SK-N-SH treated with all-trans-retinoic acid at 6 μM for 48 hours (cell line): ENCODE data around the gene TNIP1.

ENCODE experiments used
- ATAC-seq: fragments of 200-7000 bp; cut with Tn5 transposase; 3 replicates; pipeline ENCODE4 v1.9.1; 2020; ENCODE audit warnings: mild to moderate bottlenecking, moderate library complexity
- ARNTL ChIP-seq: fragments of 450-650 bp; formaldehyde crosslinking; IDR thresholded peaks from 2 replicates; pipeline ENCODE4 v1.5.0; 2020; ENCODE audit warnings: low read depth, mild to moderate bottlenecking, moderate library complexity, borderline replicate concordance
- CREB5 ChIP-seq: fragments of 250-450 bp; sonication (Bioruptor Pico); IDR thresholded peaks from 2 replicates; pipeline ENCODE4 v1.5.1; 2020; ENCODE audit warnings: low read depth, mild to moderate bottlenecking, moderate library complexity
- CSDC2 ChIP-seq: fragments of 250-450 bp; sonication (Bioruptor Pico); IDR thresholded peaks from 2 replicates; pipeline ENCODE4 v1.5.0; 2020; ENCODE audit warnings: mild to moderate bottlenecking, moderate library complexity
- CSRNP3 ChIP-seq: fragments of 250-450 bp; sonication (Bioruptor Pico); IDR thresholded peaks from 2 replicates; pipeline ENCODE4 v1.5.1; 2021; ENCODE audit warnings: mild to moderate bottlenecking, moderate library complexity
- GLIS3 ChIP-seq: fragments of 250-450 bp; sonication (Bioruptor Pico); IDR thresholded peaks from 2 replicates; pipeline ENCODE4 v1.5.0; 2020; ENCODE audit warnings: mild to moderate bottlenecking, moderate library complexity
- ISL1 ChIP-seq: fragments of 250-450 bp; sonication (Bioruptor Pico); IDR thresholded peaks from 2 replicates; pipeline ENCODE4 v2.1.2; 2022; ENCODE audit warnings: mild to moderate bottlenecking, moderate library complexity
- OSR1 ChIP-seq: fragments of 250-450 bp; sonication (Bioruptor Pico); IDR thresholded peaks from 2 replicates; pipeline ENCODE4 v1.8.0; 2022; ENCODE audit warnings: moderate library complexity, mild to moderate bottlenecking, inconsistent platforms
- PATZ1 ChIP-seq: fragments of 250-450 bp; sonication (Bioruptor Pico); IDR thresholded peaks from 2 replicates; pipeline ENCODE4 v1.8.0; 2020; ENCODE audit warnings: mild to moderate bottlenecking, moderate library complexity, borderline replicate concordance
- POU6F1 ChIP-seq: fragments of 250-450 bp; sonication (Bioruptor Pico); IDR thresholded peaks from 2 replicates; pipeline ENCODE4 v1.8.0; 2021; ENCODE audit warnings: low read depth, mild to moderate bottlenecking, moderate library complexity, borderline replicate concordance
- RARB ChIP-seq: fragments of 250-450 bp; sonication (Bioruptor Pico); IDR thresholded peaks from 2 replicates; pipeline ENCODE4 v1.8.0; 2021; ENCODE audit warnings: mild to moderate bottlenecking, moderate library complexity
- SNAI2 ChIP-seq: fragments of 250-450 bp; sonication (Bioruptor Pico); IDR thresholded peaks from 2 replicates; pipeline ENCODE4 v1.5.0; 2020; ENCODE audit warnings: mild to moderate bottlenecking, moderate library complexity
- TCF4 ChIP-seq: fragments of 250-450 bp; sonication (Bioruptor Pico); IDR thresholded peaks from 2 replicates; pipeline ENCODE4 v1.8.0; 2021; ENCODE audit warnings: mild to moderate bottlenecking, moderate library complexity, borderline replicate concordance
- TOX ChIP-seq: fragments of 250-450 bp; sonication (Bioruptor Pico); IDR thresholded peaks from 2 replicates; pipeline ENCODE4 v1.8.0; 2021; ENCODE audit warnings: mild to moderate bottlenecking, moderate library complexity, borderline replicate concordance
- TSHZ2 ChIP-seq: fragments of 250-450 bp; sonication (Bioruptor Pico); IDR thresholded peaks from 2 replicates; pipeline ENCODE4 v1.5.0; 2020; ENCODE audit warnings: mild to moderate bottlenecking, moderate library complexity
- ZC3H10 ChIP-seq: fragments of 250-450 bp; sonication (Bioruptor Pico); IDR thresholded peaks from 2 replicates; pipeline ENCODE4 v1.5.1; 2021; ENCODE audit warnings: mild to moderate bottlenecking, moderate library complexity
- ZFP3 ChIP-seq: fragments of 250-450 bp; sonication (Bioruptor Pico); IDR thresholded peaks from 2 replicates; pipeline ENCODE4 v1.5.0; 2020; ENCODE audit warnings: mild to moderate bottlenecking, moderate library complexity
- ZFP30 ChIP-seq: fragments of 450-650 bp; formaldehyde crosslinking; IDR thresholded peaks from 2 replicates; pipeline ENCODE4 v1.5.0; 2022; ENCODE audit warnings: mild to moderate bottlenecking, moderate library complexity
- ZNF565 ChIP-seq: fragments of 450-650 bp; formaldehyde crosslinking; conservative IDR thresholded peaks from 2 replicates; pipeline ENCODE4 v1.5.0; 2020; ENCODE audit warnings: low read depth, mild to moderate bottlenecking, moderate library complexity
- ZNF8 ChIP-seq: fragments of 450-650 bp; formaldehyde crosslinking; IDR thresholded peaks from 2 replicates; pipeline ENCODE4 v1.5.0; 2020; ENCODE audit warnings: mild to moderate bottlenecking, moderate library complexity

Gene TNIP1

GRCh38 chr5:151008210-151008491 is 72.7 kb downstream of the TNIP1 start:
- no peak for ATAC-seq
- no peak for TF ChIP-seq CSDC2 (CRISPR knock-in tag)
- TF ChIP-seq ZFP3 (CRISPR knock-in tag) = no peak
- TF ChIP-seq ZNF565 (CRISPR knock-in tag) = no peak
- no peak for TF ChIP-seq ARNTL (CRISPR knock-in tag)
- no peak for TF ChIP-seq SNAI2 (CRISPR knock-in tag)
- no peak for TF ChIP-seq ISL1 (CRISPR knock-in tag)
- TF ChIP-seq ZNF8 (CRISPR knock-in tag) = no peak
- no peak for TF ChIP-seq ZFP30 (CRISPR knock-in tag)
- TF ChIP-seq POU6F1 (CRISPR knock-in tag) = no peak
- TF ChIP-seq GLIS3 (CRISPR knock-in tag) = no peak

GRCh38 chr5:151007430-151008209 is 73.2 kb downstream of the TNIP1 start:
- no peak for ATAC-seq

More at GRCh38 chr5:151007430-151008209, 73.2 kb downstream of the TNIP1 start:
- TF ChIP-seq CREB5 (CRISPR knock-in tag) (no peak), RARB (CRISPR knock-in tag) (no peak), PATZ1 (no peak), ZC3H10 (CRISPR knock-in tag) (no peak), TOX (no peak), POU6F1 (CRISPR knock-in tag) (no peak), TSHZ2 (CRISPR knock-in tag) (no peak), SNAI2 (CRISPR knock-in tag) (no peak), OSR1 (CRISPR knock-in tag) (no peak), ZNF565 (CRISPR knock-in tag) (no peak), GLIS3 (CRISPR knock-in tag) (no peak), CSDC2 (CRISPR knock-in tag) (no peak), CSRNP3 (CRISPR knock-in tag) (no peak), ZNF8 (CRISPR knock-in tag) (no peak), TCF4 (CRISPR knock-in tag) (no peak)
